Choroid plexus epithelial cell (primary cell): ENCODE data around the gene PRKN.
A peak's percentile ranks its signal among the peaks of the same experiment; 100 is the strongest.

Source experiments
- DNase-seq: peaks from one replicate; pipeline ENCODE4 v3.0.0-alpha.2; 2010; ENCODE audit warnings: low read depth
- H3K4me3 ChIP-seq: 2 replicates; pipeline ENCODE4 v1.5.1; 2011; ENCODE audit warnings: low read depth, mild to moderate bottlenecking, control low read depth, low read length, moderate library complexity
- CTCF ChIP-seq: conservative IDR thresholded peaks from 2 replicates; pipeline ENCODE4 v1.5.1; 2011; ENCODE audit warnings: low read depth, mild to moderate bottlenecking, control low read depth, inconsistent platforms, low read length, moderate library complexity

The PRKN gene

GRCh38 chr6:162706232-162706631 lies 21.3 kb downstream of the PRKN start:
- no peak overlapping the region for H3K4me3 ChIP-seq
- TF ChIP-seq CTCF: no peak
- DNase-seq: peak; percentile 6

- DNase-seq: no peak
- no peak for TF ChIP-seq CTCF
- no peak overlapping the region for H3K4me3 ChIP-seq
Observed at GRCh38 chr6:162705736-162706135, 21.8 kb downstream of the PRKN start.

GRCh38 chr6:162704001-162704400 lies 23.6 kb downstream of the PRKN start:
- no peak for TF ChIP-seq CTCF
- H3K4me3 ChIP-seq: no peak overlapping the region
- no peak for DNase-seq

GRCh38 chr6:162702446-162702845 lies 25.1 kb downstream of the PRKN start:
- no peak for TF ChIP-seq CTCF
- no peak overlapping the region for H3K4me3 ChIP-seq
- DNase-seq: no peak

GRCh38 chr6:162701551-162701950 lies 26.0 kb downstream of the PRKN start:
- DNase-seq: no peak
- TF ChIP-seq CTCF: no peak
- H3K4me3 ChIP-seq: no peak overlapping the region

GRCh38 chr6:162700966-162701365 lies 26.6 kb downstream of the PRKN start:
- DNase-seq: no peak
- no peak overlapping the region for H3K4me3 ChIP-seq
- TF ChIP-seq CTCF: no peak

- no peak overlapping the region for H3K4me3 ChIP-seq
- TF ChIP-seq CTCF: no peak
- no peak for DNase-seq
Observed at GRCh38 chr6:162699961-162700360, 27.6 kb downstream of the PRKN start.
